ENCODE results near the gene POLR2J.
A peak's percentile ranks its signal among the peaks of the same experiment; 100 is the strongest.
"Not testable (repeated sequence)": the region's sequence is repeated elsewhere in the genome, so short reads cannot be mapped to it uniquely, and the experiment has no call there.

Gene POLR2J

GRCh38 chr7:102466097-102466496 lies 12.6 kb downstream of the POLR2J start:
- DNase-seq (ENCODE audit: low read depth), result no peak

GRCh38 chr7:102464577-102465280 lies 14.0 kb downstream of the POLR2J start, which contains the start of the genes ALKBH4 and LRWD1:
Gene ALKBH4 (minus strand): TSS chr7:102464863. CDS start chr7:102464836, 27 bp downstream.
Gene LRWD1 (plus strand): TSS chr7:102464984. CDS start chr7:102465081, 97 bp downstream.
- DNase-seq (ENCODE audit: low read depth), result peak; percentile 90

DNA sequence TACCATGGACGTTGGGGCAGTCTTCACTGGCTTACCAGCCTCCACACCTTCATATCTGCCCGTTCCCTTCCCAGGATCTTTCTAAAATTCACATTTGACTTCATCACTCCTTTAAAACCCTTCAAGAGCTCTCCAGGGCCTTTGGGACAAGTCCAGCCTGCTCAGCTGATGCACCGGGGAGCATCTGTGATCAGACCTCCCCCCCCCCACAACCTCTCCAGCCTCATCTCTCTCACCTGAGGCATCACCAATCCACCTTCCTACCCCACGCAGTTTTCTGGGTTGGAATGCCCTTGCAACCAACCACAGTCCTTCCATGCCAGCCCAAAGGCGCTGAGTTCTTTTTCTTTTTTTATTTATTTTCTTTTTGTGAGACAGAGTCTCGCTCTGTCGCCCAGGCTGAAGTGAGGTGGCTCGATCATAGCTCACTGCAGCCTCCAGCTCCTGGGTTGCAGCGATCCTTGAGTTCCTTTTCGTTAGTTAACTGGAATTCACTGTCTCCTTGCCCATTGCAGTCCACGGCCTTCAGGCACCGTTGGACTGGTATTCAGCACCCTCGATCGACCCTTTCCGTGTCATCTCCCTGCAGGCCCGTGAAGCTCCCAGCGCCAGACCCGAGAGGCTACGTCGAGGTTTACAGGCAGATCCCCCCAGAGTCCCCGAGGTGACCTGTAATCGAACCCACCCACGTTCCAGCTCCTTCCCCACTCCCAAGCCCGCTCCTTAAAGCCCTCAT lies 14.7 kb downstream of the POLR2J start:
- DNase-seq (ENCODE audit: low read depth), result no peak

GRCh38 chr7:102460467-102460866 lies 18.3 kb downstream of the POLR2J start:
- no peak for DNase-seq (ENCODE audit: low read depth)

GRCh38 chr7:102459221-102459844 lies 19.4 kb downstream of the POLR2J start:
- no peak for DNase-seq (ENCODE audit: low read depth)

GRCh38 chr7:102457352-102457924 lies 21.3 kb downstream of the POLR2J start:
- DNase-seq (ENCODE audit: low read depth), result no peak

DNA sequence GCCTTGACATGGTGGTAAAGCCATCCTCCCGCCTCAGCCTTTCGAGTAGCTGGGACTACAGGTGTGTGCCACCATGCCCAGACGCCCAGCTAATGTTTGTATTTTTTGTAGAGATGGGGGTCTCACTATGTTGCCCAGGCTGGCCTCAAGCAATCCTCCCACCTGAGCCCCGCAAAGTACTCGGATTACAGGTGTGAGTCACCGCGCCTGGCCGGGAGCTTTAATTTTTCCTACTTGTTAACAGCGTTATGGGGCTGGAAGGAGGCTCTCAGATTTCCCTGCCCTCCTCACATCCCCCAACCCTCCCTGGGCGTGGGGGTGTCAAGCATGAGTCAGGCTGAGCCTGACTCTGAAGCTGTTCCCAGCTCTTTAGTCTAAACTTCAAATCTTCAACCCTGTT lies 22.4 kb downstream of the POLR2J start:
- DNase-seq (ENCODE audit: low read depth), result no peak

GRCh38 chr7:102455596-102455995 lies 23.1 kb downstream of the POLR2J start:
- DNase-seq (ENCODE audit: low read depth), result no peak

- DNase-seq (ENCODE audit: low read depth), result not testable (repeated sequence)
These were observed 23.8 kb downstream of the POLR2J start for GRCh38 chr7:102454932-102455331.

- no peak for DNase-seq (ENCODE audit: low read depth)
These were observed 24.3 kb downstream of the POLR2J start for GRCh38 chr7:102454468-102454867.

GRCh38 chr7:102453319-102453718 lies 25.4 kb downstream of the POLR2J start:
- DNase-seq (ENCODE audit: low read depth), result no peak

GRCh38 chr7:102452451-102452850 lies 26.3 kb downstream of the POLR2J start:
- DNase-seq (ENCODE audit: low read depth), result no peak

GRCh38 chr7:102451371-102452054 lies 27.2 kb downstream of the POLR2J start:
- DNase-seq (ENCODE audit: low read depth), result no peak

GRCh38 chr7:102450242-102450641 lies 28.5 kb downstream of the POLR2J start:
- DNase-seq (ENCODE audit: low read depth), result no peak

- DNase-seq (ENCODE audit: low read depth), result no peak
These were observed 29.6 kb downstream of the POLR2J start for GRCh38 chr7:102449136-102449535.

GRCh38 chr7:102447311-102447710 lies 31.4 kb downstream of the POLR2J start:
- DNase-seq (ENCODE audit: low read depth), result no peak

DNA sequence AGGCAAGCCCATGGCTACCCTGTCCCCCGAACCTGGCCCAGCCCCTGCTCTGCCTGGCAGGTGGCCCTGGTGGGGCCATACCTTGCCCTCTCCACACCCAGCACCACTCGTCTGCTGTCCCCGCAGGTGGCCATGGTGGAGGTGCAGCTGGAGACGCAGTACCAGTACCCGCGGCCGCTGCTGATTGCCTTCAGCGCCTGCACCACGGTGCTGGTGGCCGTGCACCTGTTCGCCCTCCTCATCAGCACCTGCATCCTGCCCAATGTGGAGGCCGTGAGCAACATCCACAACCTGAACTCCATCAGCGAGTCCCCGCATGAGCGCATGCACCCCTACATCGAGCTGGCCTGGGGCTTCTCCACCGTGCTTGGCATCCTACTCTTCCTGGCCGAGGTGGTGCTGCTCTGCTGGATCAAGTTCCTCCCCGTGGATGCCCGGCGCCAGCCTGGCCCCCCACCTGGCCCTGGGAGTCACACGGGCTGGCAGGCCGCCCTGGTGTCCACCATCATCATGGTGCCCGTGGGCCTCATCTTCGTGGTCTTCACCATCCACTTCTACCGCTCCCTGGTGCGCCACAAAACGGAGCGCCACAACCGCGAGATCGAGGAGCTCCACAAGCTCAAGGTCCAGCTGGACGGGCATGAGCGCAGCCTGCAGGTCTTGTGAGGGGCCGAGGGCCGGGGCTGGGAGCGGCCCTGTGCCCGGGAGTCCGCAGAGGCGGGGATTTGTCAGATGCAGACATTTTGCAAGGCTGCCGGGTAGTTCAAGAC lies 32.1 kb downstream of the POLR2J start:
- DNase-seq (ENCODE audit: low read depth), result no peak

DNA sequence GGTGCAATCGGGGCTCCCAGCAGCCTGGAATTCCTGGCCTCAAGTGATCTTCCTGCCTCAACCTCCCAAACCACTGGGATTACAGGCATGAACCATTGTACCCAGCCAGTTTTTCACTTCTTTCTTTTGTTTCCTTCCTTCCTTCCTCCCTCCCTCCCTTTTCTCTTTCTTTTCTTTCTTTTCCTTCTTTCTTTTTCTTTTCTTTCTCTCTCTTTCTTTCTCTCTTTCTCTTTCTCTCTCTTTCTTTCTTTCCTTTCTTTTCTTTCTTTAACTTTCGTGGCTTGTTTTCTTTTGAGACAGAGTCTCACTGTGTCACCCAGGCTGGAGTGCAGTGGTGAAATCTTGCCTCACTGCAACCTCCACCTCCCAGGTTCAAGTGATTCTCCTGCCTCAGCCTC lies 33.0 kb downstream of the POLR2J start:
- no peak for DNase-seq (ENCODE audit: low read depth)

GRCh38 chr7:102444961-102445673 lies 33.6 kb downstream of the POLR2J start:
- DNase-seq (ENCODE audit: low read depth), result no peak

DNA sequence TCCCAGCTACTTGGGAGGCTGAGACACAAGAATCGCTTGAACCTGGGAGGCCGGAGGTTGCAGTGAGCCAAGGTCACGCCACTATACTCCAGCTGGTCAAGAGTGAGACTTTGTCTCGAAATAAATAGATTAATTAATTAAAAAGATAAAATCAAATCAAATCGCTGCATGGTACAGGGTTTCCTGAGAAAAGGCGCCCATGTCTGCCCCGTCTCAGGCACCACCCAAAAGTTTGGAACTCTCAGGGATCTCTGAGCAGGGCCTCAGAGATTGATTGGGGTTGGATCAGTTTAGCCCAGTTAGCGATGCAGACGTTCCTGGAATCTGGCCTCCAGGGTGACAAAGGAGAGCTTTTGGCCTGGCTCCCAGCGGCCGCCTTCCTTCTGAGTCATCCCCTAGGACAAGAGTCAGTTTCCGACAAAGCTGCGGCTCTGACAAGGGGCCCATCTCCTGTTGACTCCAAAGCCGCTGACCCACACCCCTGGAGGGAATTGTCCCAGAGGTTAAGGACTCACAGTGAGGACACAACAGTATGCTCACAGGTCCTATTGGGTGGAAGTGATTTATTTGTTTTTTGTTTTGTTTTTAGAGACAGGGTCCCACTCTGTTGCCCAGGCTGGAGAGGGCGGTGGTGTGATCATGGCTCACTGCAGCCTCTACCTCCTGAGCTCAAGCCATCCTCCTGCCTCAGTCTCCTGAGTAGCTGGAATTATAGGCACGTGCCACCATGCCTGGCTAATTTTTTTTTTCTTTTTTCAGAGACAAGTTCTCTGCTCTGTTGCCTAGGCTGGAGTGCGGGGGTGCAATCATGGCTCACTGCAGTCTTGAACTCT lies 38.5 kb downstream of the POLR2J start:
- no peak for DNase-seq (ENCODE audit: low read depth)

Measured in CMK (cell line).